GM04504 (cell line): ENCODE results near the gene F13B.
"Not testable (repeated sequence)": the region's sequence is repeated elsewhere in the genome, so short reads cannot be mapped to it uniquely, and the experiment has no call there.

ENCODE experiments used
- DNase-seq: peaks from one replicate; pipeline ENCODE4 v3.0.0-alpha.2; 2012; ENCODE audit warnings: low read depth

The F13B gene

GRCh38 chr1:197042676-197043341, 24.3 kb downstream of the F13B start:
- DNase-seq = no peak

- DNase-seq = no peak
Measured at GRCh38 chr1:197041486-197042353, 25.3 kb downstream of the F13B start.

GRCh38 chr1:197036861-197037260, 30.2 kb downstream of the F13B start:
- no peak for DNase-seq

- DNase-seq = peak; percentile 46
Measured at GRCh38 chr1:197034631-197035339, 32.3 kb downstream of the F13B start.

GRCh38 chr1:197029749-197030148, 37.3 kb downstream of the F13B start:
- no peak for DNase-seq

- DNase-seq = no peak
Measured at GRCh38 chr1:197027359-197027758, 39.7 kb downstream of the F13B start.

- no peak for DNase-seq
Measured at GRCh38 chr1:197024460-197024859, 42.6 kb downstream of the F13B start.

GRCh38 chr1:197021716-197022115, 45.3 kb downstream of the F13B start:
- no peak for DNase-seq

- no peak for DNase-seq
Measured at GRCh38 chr1:197017558-197018146, 49.4 kb downstream of the F13B start.

- DNase-seq = no peak
Measured at GRCh38 chr1:197016751-197017150, 50.3 kb downstream of the F13B start.

GRCh38 chr1:197013234-197013633, 53.8 kb downstream of the F13B start:
- no peak for DNase-seq

- no peak for DNase-seq
Measured at GRCh38 chr1:197011614-197012013, 55.4 kb downstream of the F13B start.

- no peak for DNase-seq
Measured at GRCh38 chr1:197008861-197009260, 58.2 kb downstream of the F13B start.

- no peak for DNase-seq
Measured at GRCh38 chr1:197003132-197003531, 63.9 kb downstream of the F13B start.

- DNase-seq = no peak
Measured at GRCh38 chr1:197001828-197002227, 65.2 kb downstream of the F13B start.

- peak; percentile 38 for DNase-seq
Measured at GRCh38 chr1:196997423-196997822, 69.6 kb downstream of the F13B start.

- DNase-seq = no peak
Measured at GRCh38 chr1:196993916-196994315, 73.1 kb downstream of the F13B start.

GRCh38 chr1:196991919-196992651, 75.0 kb downstream of the F13B start:
- DNase-seq = not testable (repeated sequence)
